ENCODE data around the gene WNT10A.

The WNT10A gene

GRCh38 chr2:218908721-218909619 lies 28.3 kb downstream of the WNT10A start (continued):
- TF ChIP-seq ZNF692 (tag by site-specific recombination; IDR thresholded peaks at IDR 0.05) = 0 out of 2 replicates have a peak, but pooled peaks have one; percentile 50
- no peak for TF ChIP-seq ZNF585B (tag by site-specific recombination; IDR thresholded peaks at IDR 0.05)
- TF ChIP-seq ZNF777 (tag by site-specific recombination; IDR thresholded peaks at IDR 0.05; ENCODE audit: borderline replicate concordance) = no peak
- TF ChIP-seq, protein P1, sequence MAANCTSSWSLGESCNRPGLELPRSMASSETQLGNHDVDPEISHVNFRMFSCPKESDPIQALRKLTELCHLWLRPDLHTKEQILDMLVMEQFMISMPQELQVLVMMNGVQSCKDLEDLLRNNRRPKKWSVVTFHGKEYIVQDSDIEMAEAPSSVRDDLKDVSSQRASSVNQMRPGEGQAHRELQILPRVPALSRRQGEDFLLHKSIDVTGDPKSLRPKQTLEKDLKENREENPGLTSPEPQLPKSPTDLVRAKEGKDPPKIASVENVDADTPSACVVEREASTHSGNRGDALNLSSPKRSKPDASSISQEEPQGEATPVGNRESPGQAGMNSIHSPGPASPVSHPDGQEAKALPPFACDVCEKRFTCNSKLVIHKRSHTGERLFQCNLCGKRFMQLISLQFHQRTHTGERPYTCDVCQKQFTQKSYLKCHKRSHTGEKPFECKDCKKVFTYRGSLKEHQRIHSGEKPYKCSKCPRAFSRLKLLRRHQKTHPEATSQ (tag by site-specific recombination; IDR thresholded peaks at IDR 0.05) = no peak
- peak; percentile 88 for TF ChIP-seq ZXDB (tag by site-specific recombination; IDR thresholded peaks at IDR 0.05)
- no peak for TF ChIP-seq MEIS1 (CRISPR knock-in tag; IDR thresholded peaks at IDR 0.05; ENCODE audit: borderline replicate concordance)
- peak; percentile 45; the same call in 1 of the 2 replicates for TF ChIP-seq ZNF394 (tag by site-specific recombination; IDR thresholded peaks at IDR 0.05; ENCODE audit: borderline replicate concordance)
- no peak for TF ChIP-seq REPIN1 (tag by site-specific recombination; IDR thresholded peaks at IDR 0.05; ENCODE audit: low read depth)
- no peak for TF ChIP-seq ZNF544 (tag by site-specific recombination; IDR thresholded peaks at IDR 0.05)
- TF ChIP-seq, protein P2, sequence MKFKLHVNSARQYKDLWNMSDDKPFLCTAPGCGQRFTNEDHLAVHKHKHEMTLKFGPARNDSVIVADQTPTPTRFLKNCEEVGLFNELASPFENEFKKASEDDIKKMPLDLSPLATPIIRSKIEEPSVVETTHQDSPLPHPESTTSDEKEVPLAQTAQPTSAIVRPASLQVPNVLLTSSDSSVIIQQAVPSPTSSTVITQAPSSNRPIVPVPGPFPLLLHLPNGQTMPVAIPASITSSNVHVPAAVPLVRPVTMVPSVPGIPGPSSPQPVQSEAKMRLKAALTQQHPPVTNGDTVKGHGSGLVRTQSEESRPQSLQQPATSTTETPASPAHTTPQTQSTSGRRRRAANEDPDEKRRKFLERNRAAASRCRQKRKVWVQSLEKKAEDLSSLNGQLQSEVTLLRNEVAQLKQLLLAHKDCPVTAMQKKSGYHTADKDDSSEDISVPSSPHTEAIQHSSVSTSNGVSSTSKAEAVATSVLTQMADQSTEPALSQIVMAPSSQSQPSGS (tag by site-specific recombination; IDR thresholded peaks at IDR 0.05; ENCODE audit: low read depth) = no peak
- peak; percentile 76 for TF ChIP-seq KLF1 (tag by site-specific recombination; IDR thresholded peaks at IDR 0.05)
- TF ChIP-seq, protein P3, sequence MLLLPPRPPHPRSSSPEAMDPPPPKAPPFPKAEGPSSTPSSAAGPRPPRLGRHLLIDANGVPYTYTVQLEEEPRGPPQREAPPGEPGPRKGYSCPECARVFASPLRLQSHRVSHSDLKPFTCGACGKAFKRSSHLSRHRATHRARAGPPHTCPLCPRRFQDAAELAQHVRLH (tag by site-specific recombination; IDR thresholded peaks at IDR 0.05) = peak; percentile 36; the same call in 1 of the 2 replicates
- no peak for TF ChIP-seq ZNF624 (tag by site-specific recombination; IDR thresholded peaks at IDR 0.05)
- no peak for TF ChIP-seq ZNF529 (tag by site-specific recombination; IDR thresholded peaks at IDR 0.05; ENCODE audit: insufficient replicate concordance)
- no peak for TF ChIP-seq ZNF112 (tag by site-specific recombination; IDR thresholded peaks at IDR 0.05)
- TF ChIP-seq ZSCAN4 (tag by site-specific recombination; IDR thresholded peaks at IDR 0.05) = no peak
- no peak for TF ChIP-seq ZNF211 (tag by site-specific recombination; IDR thresholded peaks at IDR 0.05; ENCODE audit: low read depth)
- TF ChIP-seq KLF7 (tag by site-specific recombination; IDR thresholded peaks at IDR 0.05; ENCODE audit: borderline replicate concordance) = peak; percentile 45; the same call in 1 of the 2 replicates
- TF ChIP-seq ZNF549 (tag by site-specific recombination; IDR thresholded peaks at IDR 0.05) = no peak
- no peak for TF ChIP-seq ZNF174 (tag by site-specific recombination; IDR thresholded peaks at IDR 0.05)
- TF ChIP-seq, protein P4, sequence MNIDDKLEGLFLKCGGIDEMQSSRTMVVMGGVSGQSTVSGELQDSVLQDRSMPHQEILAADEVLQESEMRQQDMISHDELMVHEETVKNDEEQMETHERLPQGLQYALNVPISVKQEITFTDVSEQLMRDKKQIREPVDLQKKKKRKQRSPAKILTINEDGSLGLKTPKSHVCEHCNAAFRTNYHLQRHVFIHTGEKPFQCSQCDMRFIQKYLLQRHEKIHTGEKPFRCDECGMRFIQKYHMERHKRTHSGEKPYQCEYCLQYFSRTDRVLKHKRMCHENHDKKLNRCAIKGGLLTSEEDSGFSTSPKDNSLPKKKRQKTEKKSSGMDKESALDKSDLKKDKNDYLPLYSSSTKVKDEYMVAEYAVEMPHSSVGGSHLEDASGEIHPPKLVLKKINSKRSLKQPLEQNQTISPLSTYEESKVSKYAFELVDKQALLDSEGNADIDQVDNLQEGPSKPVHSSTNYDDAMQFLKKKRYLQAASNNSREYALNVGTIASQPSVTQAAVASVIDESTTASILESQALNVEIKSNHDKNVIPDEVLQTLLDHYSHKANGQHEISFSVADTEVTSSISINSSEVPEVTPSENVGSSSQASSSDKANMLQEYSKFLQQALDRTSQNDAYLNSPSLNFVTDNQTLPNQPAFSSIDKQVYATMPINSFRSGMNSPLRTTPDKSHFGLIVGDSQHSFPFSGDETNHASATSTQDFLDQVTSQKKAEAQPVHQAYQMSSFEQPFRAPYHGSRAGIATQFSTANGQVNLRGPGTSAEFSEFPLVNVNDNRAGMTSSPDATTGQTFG (tag by site-specific recombination; IDR thresholded peaks at IDR 0.05; ENCODE audit: borderline replicate concordance) = no peak
- TF ChIP-seq, protein P5, sequence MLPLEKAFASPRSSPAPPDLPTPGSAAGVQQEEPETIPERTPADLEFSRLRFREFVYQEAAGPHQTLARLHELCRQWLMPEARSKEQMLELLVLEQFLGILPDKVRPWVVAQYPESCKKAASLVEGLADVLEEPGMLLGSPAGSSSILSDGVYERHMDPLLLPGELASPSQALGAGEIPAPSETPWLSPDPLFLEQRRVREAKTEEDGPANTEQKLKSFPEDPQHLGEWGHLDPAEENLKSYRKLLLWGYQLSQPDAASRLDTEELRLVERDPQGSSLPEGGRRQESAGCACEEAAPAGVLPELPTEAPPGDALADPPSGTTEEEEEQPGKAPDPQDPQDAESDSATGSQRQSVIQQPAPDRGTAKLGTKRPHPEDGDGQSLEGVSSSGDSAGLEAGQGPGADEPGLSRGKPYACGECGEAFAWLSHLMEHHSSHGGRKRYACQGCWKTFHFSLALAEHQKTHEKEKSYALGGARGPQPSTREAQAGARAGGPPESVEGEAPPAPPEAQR (tag by site-specific recombination; IDR thresholded peaks at IDR 0.05) = no peak
- TF ChIP-seq ZSCAN16 (tag by site-specific recombination; IDR thresholded peaks at IDR 0.05) = no peak
- no peak for TF ChIP-seq MZF1 (tag by site-specific recombination; IDR thresholded peaks at IDR 0.05; ENCODE audit: borderline replicate concordance)
- no peak for TF ChIP-seq WT1 (tag by site-specific recombination; IDR thresholded peaks at IDR 0.05)
- no peak for TF ChIP-seq ZNF747 (tag by site-specific recombination; IDR thresholded peaks at IDR 0.05)
- TF ChIP-seq FEZF1 (tag by site-specific recombination; IDR thresholded peaks at IDR 0.05) = no peak
- no peak for TF ChIP-seq ZNF114 (tag by site-specific recombination; IDR thresholded peaks at IDR 0.05)
